C4-2B (cell line): ENCODE data around the gene TMTC2.

Source experiments
- CTCF ChIP-seq: fragments of 450-650 bp; conservative IDR thresholded peaks from 2 replicates; pipeline ENCODE4 v1.5.1; 2017; ENCODE audit warnings: mild to moderate bottlenecking
- ZFX ChIP-seq: fragments of 450-650 bp; IDR thresholded peaks from 2 replicates; pipeline ENCODE4 v1.6.1; 2017

GRCh38 chr12:83113945-83114344 lies 427.2 kb downstream of the TMTC2 start:
- TF ChIP-seq CTCF (no peak), ZFX (no peak)
